ENCODE results near the gene VWA8.
"Not testable (repeated sequence)": the region's sequence is repeated elsewhere in the genome, so short reads cannot be mapped to it uniquely, and the experiment has no call there.

VWA8 gene

DNA sequence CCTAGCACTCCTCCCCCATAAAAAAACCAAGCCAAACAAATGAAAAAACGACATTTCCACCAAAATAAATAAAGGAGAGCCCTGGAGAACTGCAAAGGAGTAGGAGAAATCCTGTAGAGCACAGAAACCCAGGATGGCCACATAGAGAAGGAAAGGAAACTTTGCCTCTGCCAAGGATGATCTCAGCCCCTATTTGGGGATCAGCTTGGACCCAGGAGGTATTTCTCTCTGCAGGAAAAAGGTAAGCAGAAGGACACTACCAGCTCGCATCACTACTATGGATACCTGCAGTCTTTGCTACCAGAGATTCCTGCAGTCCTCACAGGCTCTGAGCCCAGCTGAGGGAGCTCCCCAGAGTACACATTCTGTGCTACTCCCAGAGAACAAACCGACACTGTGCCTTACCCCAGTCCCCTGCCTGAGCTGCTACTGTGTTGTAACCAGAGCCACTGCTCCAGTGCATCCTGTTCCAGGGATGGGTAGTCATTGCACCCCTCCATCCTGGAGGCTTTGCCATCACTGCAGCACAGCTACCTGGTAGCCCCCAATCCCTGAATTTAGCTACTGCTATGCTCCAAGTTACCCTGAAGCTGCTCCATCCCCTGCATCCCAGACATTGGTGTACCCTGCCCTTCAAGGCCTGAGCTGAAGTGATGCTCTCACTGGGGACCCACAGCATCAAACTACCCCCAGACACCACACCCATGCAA lies 41.7 kb downstream of the VWA8 start:
- Histone ChIP-seq H3K27me3 (ENCODE audit: control insufficient read depth, insufficient read depth, low read length) (no peaks in the 10 kb centered on the region), H3K4me3 (ENCODE audit: low read depth, low read length) (no peak overlapping the region), H3K9ac (ENCODE audit: low read depth, low read length) (no peak overlapping the region), H3K9me3 (ENCODE audit: control insufficient read depth, insufficient read depth, low read length) (no peaks in the 10 kb centered on the region), H3K36me3 (ENCODE audit: control insufficient read depth, insufficient read depth, low read length) (no peaks in the 10 kb centered on the region), H3K4me1 (ENCODE audit: control insufficient read depth, insufficient read depth, low read length) (no peaks in the 10 kb centered on the region)

DNA sequence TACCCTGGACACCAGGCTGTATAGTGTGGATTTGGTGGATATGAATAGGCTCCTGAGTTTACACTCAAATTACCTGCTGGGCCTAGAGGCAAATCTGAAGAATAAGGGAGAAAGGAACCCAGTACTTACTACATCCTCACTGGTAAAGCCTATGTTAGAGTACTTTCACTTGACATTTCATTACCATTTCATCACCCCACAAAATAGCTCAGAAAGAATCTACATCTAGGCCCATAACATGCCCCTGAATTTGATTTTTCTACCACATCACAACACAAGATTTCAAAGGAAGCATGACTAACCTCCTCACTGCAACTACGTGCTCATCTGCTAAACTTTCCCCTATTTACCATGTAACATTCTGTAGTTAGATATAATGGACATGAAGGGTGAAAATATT lies 43.3 kb downstream of the VWA8 start:
- no peak overlapping the region for H3K4me3 ChIP-seq (ENCODE audit: low read depth, low read length)
- H3K4me1 ChIP-seq (ENCODE audit: control insufficient read depth, insufficient read depth, low read length): no peaks in the 10 kb centered on the region
- H3K9me3 ChIP-seq (ENCODE audit: control insufficient read depth, insufficient read depth, low read length): no peaks in the 10 kb centered on the region
- H3K27me3 ChIP-seq (ENCODE audit: control insufficient read depth, insufficient read depth, low read length): no peaks in the 10 kb centered on the region
- no peak overlapping the region for H3K9ac ChIP-seq (ENCODE audit: low read depth, low read length)
- no peaks in the 10 kb centered on the region for H3K36me3 ChIP-seq (ENCODE audit: control insufficient read depth, insufficient read depth, low read length)

DNA sequence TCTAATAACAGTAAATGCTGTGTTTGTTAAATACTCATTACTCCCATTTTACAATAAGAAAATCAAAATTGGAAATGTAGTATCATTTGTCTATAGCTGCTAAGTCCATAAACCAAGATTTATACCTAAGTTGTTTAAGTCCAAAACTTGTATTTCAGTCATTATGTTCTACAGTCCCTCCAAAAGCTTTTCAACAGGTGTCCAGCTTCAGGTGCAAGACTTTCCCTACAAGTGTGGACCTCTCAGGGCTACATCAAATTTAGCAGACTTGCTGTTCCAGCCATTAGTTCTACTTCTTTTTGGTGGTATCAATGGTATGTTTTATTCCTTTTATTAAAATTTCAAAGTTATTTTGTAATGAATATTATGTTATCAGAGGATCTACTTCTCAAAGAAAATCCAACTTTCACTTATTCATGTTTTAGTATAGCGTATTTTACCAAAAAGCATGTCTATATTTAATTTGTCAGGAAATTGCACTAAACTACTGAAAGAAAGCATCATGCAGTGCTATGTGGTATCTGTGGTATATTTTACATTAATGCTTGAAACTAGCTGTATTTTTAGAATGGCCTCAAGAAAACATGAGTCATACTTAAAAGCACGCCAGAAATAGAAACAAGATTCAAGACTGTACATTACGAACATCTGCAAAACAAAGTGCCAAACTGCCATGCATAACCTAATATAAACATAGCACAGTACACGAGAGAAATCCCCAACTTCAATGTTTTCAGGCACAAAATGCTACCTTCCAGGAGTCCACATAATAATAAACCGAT lies 44.5 kb downstream of the VWA8 start:
- Histone ChIP-seq H3K9me3 (ENCODE audit: control insufficient read depth, insufficient read depth, low read length) (no peaks in the 10 kb centered on the region), H3K4me3 (ENCODE audit: low read depth, low read length) (no peak overlapping the region), H3K4me1 (ENCODE audit: control insufficient read depth, insufficient read depth, low read length) (no peaks in the 10 kb centered on the region), H3K9ac (ENCODE audit: low read depth, low read length) (no peak overlapping the region), H3K27me3 (ENCODE audit: control insufficient read depth, insufficient read depth, low read length) (no peaks in the 10 kb centered on the region), H3K36me3 (ENCODE audit: control insufficient read depth, insufficient read depth, low read length) (no peaks in the 10 kb centered on the region)

DNA sequence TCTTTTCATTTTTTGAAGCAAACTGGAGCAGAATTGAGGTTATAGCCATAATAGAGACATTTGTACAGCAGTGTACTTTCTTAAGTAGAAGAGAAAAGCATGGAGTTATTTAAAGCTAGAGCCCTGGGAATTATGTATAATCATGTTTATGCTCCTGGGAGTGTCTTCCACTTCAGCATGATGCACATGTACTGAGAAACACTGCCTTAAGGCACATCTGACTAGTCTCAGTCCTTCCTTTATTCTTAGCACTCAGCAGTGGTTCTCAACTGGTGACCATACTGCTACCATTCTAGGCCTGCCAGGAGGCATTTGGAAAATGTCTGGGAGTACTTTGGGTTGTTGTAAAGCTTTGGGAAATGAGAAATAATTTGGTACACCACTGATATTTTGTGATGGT lies 45.8 kb downstream of the VWA8 start:
- no peaks in the 10 kb centered on the region for H3K9me3 ChIP-seq (ENCODE audit: control insufficient read depth, insufficient read depth, low read length)
- H3K36me3 ChIP-seq (ENCODE audit: control insufficient read depth, insufficient read depth, low read length): no peaks in the 10 kb centered on the region
- no peaks in the 10 kb centered on the region for H3K27me3 ChIP-seq (ENCODE audit: control insufficient read depth, insufficient read depth, low read length)
- no peak overlapping the region for H3K9ac ChIP-seq (ENCODE audit: low read depth, low read length)
- no peak overlapping the region for H3K4me3 ChIP-seq (ENCODE audit: low read depth, low read length)
- no peaks in the 10 kb centered on the region for H3K4me1 ChIP-seq (ENCODE audit: control insufficient read depth, insufficient read depth, low read length)

DNA sequence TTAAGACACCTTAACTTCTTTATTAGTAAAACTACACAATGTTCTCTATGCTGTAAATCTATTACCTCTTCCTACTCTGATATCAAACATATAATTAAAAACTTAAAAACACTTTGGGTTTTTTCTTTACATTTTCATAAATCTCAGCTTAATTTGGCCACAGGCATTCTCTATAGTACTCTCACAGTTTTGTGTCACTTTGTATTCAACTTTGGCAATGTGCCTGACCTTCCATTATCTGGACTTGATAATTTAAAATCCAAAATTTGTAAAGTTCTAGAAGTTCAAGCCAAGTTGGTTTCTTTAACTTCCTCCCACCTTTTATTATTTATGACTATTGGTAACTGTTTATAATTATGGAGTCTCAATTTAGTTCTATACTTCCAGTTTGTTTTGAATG lies 46.4 kb downstream of the VWA8 start:
- Histone ChIP-seq H3K9me3 (ENCODE audit: control insufficient read depth, insufficient read depth, low read length) (no peaks in the 10 kb centered on the region), H3K4me3 (ENCODE audit: low read depth, low read length) (no peak overlapping the region), H3K27me3 (ENCODE audit: control insufficient read depth, insufficient read depth, low read length) (no peaks in the 10 kb centered on the region), H3K36me3 (ENCODE audit: control insufficient read depth, insufficient read depth, low read length) (no peaks in the 10 kb centered on the region), H3K4me1 (ENCODE audit: control insufficient read depth, insufficient read depth, low read length) (no peaks in the 10 kb centered on the region), H3K9ac (ENCODE audit: low read depth, low read length) (no peak overlapping the region)

DNA sequence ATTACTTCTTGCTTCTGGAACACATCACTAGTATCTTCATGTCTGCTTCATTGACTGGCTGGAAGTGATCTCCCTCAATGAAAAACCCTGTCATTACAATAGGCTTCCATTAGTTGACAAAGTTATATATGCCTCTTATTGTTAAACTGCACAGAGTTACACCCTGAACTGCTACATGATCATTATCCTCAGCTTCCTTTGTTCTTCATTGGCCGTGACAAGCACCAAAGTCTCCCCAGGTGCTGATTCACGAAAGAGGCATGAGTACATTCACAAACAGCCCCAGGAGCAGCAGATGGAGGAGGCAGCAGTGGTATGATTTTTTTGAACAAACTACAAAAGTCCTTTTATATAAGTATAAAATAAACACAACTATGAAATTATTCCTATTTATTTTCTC lies 51.4 kb downstream of the VWA8 start:
- Histone ChIP-seq H3K4me3 (ENCODE audit: low read depth, low read length) (no peak overlapping the region), H3K4me1 (ENCODE audit: control insufficient read depth, insufficient read depth, low read length) (no peaks in the 10 kb centered on the region), H3K9ac (ENCODE audit: low read depth, low read length) (no peak overlapping the region), H3K36me3 (ENCODE audit: control insufficient read depth, insufficient read depth, low read length) (no peaks in the 10 kb centered on the region), H3K27me3 (ENCODE audit: control insufficient read depth, insufficient read depth, low read length) (no peaks in the 10 kb centered on the region), H3K9me3 (ENCODE audit: control insufficient read depth, insufficient read depth, low read length) (no peaks in the 10 kb centered on the region)

DNA sequence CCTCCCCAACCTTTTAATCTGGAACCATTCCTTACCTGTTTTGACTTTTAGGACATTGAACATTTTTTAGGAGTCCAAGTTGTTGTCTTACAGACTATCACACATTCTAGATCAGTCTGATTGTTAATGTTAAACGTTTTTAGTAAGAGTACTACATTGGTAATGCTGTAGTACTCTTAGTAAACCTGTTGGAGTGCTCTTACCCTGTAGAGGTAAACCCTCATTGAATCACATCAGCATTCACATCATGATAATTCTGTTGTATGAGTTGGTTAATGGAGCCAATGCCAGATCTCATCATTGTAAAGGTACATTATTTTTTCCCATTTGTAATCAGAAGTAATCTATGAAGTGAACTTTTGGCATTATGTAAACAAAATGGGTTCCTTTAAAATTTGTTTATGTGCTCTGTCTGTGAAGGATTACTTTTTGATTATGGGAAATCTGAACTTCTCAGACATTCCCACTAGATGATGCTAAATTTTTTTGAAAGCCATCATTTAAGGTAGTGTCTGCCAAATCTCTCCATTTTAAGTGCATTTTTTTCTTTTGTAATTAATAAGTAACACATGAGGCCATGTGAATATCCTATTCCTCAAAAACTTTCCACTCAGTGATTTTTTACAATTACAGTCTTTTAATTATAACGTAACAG lies 55.2 kb downstream of the VWA8 start:
- Histone ChIP-seq H3K27me3 (ENCODE audit: control insufficient read depth, insufficient read depth, low read length) (no peaks in the 10 kb centered on the region), H3K4me3 (ENCODE audit: low read depth, low read length) (no peak overlapping the region), H3K9me3 (ENCODE audit: control insufficient read depth, insufficient read depth, low read length) (no peaks in the 10 kb centered on the region), H3K9ac (ENCODE audit: low read depth, low read length) (no peak overlapping the region), H3K4me1 (ENCODE audit: control insufficient read depth, insufficient read depth, low read length) (no peaks in the 10 kb centered on the region), H3K36me3 (ENCODE audit: control insufficient read depth, insufficient read depth, low read length) (no peaks in the 10 kb centered on the region)

DNA sequence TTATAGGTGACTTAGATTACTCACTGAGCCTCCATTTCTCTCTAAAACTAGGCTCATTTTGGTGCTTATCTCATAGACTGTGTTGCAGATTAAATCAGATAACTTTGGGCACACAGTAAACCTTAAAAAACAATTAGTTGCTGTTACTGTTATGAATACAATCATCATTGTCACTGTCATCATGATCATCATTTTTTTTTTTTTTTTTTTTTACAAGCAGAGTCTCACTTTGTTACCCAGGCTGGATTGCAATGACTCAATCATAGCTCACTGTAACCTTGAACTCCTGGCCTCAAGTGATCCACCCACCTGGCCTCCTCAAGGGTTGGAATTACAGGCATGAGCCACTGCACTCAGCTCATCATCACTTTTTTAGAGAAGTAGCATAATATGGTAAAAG lies 60.0 kb downstream of the VWA8 start:
- Histone ChIP-seq H3K4me1 (ENCODE audit: control insufficient read depth, insufficient read depth, low read length) (no peaks in the 10 kb centered on the region), H3K9ac (ENCODE audit: low read depth, low read length) (no peak overlapping the region), H3K9me3 (ENCODE audit: control insufficient read depth, insufficient read depth, low read length) (no peaks in the 10 kb centered on the region), H3K36me3 (ENCODE audit: control insufficient read depth, insufficient read depth, low read length) (no peaks in the 10 kb centered on the region), H3K4me3 (ENCODE audit: low read depth, low read length) (no peak overlapping the region), H3K27me3 (ENCODE audit: control insufficient read depth, insufficient read depth, low read length) (no peaks in the 10 kb centered on the region)

DNA sequence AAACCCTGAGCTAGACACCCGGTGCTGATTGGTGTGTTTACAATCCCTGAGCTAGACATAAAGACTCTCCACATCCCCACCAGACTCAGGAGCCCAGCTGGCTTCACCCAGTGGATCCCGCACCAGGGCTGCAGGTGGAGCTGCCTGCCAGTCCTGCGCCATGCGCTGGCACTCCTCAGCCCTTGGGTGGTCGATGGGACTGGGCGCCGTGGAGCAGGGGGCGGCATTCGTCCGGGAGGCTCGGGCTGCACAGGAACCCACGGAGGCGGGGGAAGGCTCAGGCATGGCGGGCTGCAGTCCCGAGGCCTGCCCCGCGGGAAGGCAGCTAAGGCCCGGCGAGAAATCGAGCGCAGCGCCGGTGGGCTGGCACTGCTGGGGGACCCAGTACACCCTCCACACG lies 62.5 kb downstream of the VWA8 start:
- H3K27me3 ChIP-seq (ENCODE audit: control insufficient read depth, insufficient read depth, low read length); H3K4me1 ChIP-seq (ENCODE audit: control insufficient read depth, insufficient read depth, low read length); H3K9me3 ChIP-seq (ENCODE audit: control insufficient read depth, insufficient read depth, low read length); H3K9ac ChIP-seq (ENCODE audit: low read depth, low read length); H3K4me3 ChIP-seq (ENCODE audit: low read depth, low read length); H3K36me3 ChIP-seq (ENCODE audit: control insufficient read depth, insufficient read depth, low read length): not testable (repeated sequence)

DNA sequence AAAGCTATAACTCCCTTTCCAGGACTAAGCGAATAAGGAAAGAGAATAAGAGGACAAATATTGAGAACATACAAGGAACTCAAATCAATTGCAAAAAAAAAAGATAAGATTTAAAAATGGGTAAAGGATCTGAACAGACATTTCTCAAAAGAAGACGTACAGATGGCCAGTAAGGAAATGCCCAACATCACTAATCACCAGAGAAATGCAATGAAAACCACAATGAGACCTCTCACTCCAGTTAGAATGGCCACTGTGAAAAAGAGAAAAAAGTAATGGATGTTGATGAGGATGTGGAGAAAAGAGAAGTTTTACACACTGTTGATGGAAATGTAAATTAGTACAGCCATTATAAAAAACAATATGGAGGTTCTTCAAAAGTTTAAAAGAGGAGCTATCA lies 63.8 kb downstream of the VWA8 start:
- H3K4me1 ChIP-seq (ENCODE audit: control insufficient read depth, insufficient read depth, low read length): no peaks in the 10 kb centered on the region
- H3K9ac ChIP-seq (ENCODE audit: low read depth, low read length): no peak overlapping the region
- no peak overlapping the region for H3K4me3 ChIP-seq (ENCODE audit: low read depth, low read length)
- no peaks in the 10 kb centered on the region for H3K36me3 ChIP-seq (ENCODE audit: control insufficient read depth, insufficient read depth, low read length)
- H3K9me3 ChIP-seq (ENCODE audit: control insufficient read depth, insufficient read depth, low read length): no peaks in the 10 kb centered on the region
- H3K27me3 ChIP-seq (ENCODE audit: control insufficient read depth, insufficient read depth, low read length): no peaks in the 10 kb centered on the region

DNA sequence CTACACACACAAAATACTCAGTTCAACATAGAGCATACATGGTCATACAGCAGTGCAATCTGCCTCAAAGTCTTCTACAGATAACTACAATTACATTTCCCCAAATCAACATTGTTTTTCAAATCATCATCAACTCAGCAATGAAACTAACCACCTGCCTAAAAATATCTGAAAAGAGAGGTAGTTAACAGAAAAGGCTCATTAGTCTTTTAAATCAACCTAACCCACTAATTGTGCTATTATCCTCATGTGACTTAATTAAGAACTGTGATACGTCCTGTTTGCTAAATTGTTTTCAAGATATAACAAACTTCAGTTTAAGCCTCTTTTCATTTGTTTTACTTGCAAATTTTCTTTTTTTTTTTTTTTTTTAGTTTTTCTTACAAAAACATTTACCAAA lies 65.4 kb downstream of the VWA8 start:
- no peak overlapping the region for H3K9ac ChIP-seq (ENCODE audit: low read depth, low read length)
- no peaks in the 10 kb centered on the region for H3K27me3 ChIP-seq (ENCODE audit: control insufficient read depth, insufficient read depth, low read length)

DNA sequence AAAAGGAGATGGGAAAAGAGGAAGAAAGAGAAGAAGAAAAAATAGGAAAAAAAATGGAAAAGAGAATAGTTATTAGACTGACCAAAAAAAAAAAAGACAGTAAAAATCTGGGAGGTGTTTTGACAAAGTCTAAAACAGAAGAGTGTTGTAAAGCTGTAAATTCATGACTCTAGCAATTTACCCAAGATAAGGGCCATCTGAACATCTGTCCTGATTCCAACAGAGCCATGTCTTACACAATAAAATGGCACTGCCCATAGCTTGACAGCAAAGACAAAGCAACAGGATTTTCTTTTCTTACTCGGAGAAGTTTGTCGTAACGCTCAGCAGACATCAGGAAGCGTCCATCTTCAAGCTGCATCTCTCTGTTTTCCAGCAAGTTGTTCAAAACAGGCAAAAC lies 69.8 kb downstream of the VWA8 start:
- Histone ChIP-seq H3K4me1 (ENCODE audit: control insufficient read depth, insufficient read depth, low read length) (no peaks in the 10 kb centered on the region), H3K27me3 (ENCODE audit: control insufficient read depth, insufficient read depth, low read length) (no peaks in the 10 kb centered on the region), H3K36me3 (ENCODE audit: control insufficient read depth, insufficient read depth, low read length) (no peaks in the 10 kb centered on the region)

More for the DNA sequence above, 65.4 kb downstream of the VWA8 start:
- no peaks in the 10 kb centered on the region for H3K9me3 ChIP-seq (ENCODE audit: control insufficient read depth, insufficient read depth, low read length)
- H3K36me3 ChIP-seq (ENCODE audit: control insufficient read depth, insufficient read depth, low read length): no peaks in the 10 kb centered on the region
- no peak overlapping the region for H3K4me3 ChIP-seq (ENCODE audit: low read depth, low read length)
- no peaks in the 10 kb centered on the region for H3K4me1 ChIP-seq (ENCODE audit: control insufficient read depth, insufficient read depth, low read length)

More for the DNA sequence above, 69.8 kb downstream of the VWA8 start:
- Histone ChIP-seq H3K9ac (ENCODE audit: low read depth, low read length) (no peak overlapping the region), H3K4me3 (ENCODE audit: low read depth, low read length) (no peak overlapping the region), H3K9me3 (ENCODE audit: control insufficient read depth, insufficient read depth, low read length) (no peaks in the 10 kb centered on the region)

All from iPS-15b (cell line).